ENCODE data around the gene TBC1D5.

DNA sequence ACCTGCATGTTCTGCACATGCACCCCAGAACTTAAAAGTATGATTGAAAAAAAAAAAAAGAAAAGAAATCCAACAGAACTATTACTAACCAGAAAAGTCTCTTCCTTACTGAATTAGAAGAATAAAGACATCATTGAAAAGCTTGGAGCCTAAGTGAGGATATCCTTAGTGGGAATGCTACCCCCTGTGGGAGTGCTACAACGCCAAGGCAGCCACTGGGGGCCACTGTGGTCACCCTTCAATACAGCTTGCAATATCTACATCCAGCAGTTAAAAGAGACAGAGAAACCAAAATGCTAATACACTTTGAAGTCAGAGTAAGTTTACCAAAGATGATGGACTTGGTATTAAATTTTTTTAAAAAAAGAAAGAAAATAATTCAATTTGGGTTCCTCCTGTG lies 565.7 kb downstream of the TBC1D5 start:
- TF ChIP-seq POLR2AphosphoS5 (IDR thresholded peaks at IDR 0.05; ENCODE audit: insufficient read depth in 1 of 2, low read depth in 1 of 2) (no peak), POLR2A (IDR thresholded peaks at IDR 0.05) (no peak)
- TF ChIP-seq, protein P1, sequence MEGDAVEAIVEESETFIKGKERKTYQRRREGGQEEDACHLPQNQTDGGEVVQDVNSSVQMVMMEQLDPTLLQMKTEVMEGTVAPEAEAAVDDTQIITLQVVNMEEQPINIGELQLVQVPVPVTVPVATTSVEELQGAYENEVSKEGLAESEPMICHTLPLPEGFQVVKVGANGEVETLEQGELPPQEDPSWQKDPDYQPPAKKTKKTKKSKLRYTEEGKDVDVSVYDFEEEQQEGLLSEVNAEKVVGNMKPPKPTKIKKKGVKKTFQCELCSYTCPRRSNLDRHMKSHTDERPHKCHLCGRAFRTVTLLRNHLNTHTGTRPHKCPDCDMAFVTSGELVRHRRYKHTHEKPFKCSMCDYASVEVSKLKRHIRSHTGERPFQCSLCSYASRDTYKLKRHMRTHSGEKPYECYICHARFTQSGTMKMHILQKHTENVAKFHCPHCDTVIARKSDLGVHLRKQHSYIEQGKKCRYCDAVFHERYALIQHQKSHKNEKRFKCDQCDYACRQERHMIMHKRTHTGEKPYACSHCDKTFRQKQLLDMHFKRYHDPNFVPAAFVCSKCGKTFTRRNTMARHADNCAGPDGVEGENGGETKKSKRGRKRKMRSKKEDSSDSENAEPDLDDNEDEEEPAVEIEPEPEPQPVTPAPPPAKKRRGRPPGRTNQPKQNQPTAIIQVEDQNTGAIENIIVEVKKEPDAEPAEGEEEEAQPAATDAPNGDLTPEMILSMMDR (IDR thresholded peaks at IDR 0.05): no peak

Measured in vagina (tissue), 2 donors.